PC-3 (cell line): ENCODE results near the gene LDHAL6B. TPM values are rescaled to one million over a fixed set of nuclear protein-coding genes. Genes with fewer than 3 reads are reported as not detected.

Experiments used
- ATAC-seq: fragments of 200-7000 bp; cut with Tn5 transposase; 2 replicates; pipeline ENCODE4 v1.9.1; 2020; ENCODE audit warnings: mild to moderate bottlenecking, moderate library complexity
- BruUV-seq: library from RNA; stranded (reverse); fragments of 400-500 nt; replicated peaks from 2 replicates; lab custom pipeline; 2021; lab: Mats Ljungman, UMichigan
- CTCF ChIA-PET: fragments of 300-600 bp; sonication (Branson Sonifier 250); formaldehyde crosslinking; loops from one replicate; lab custom pipeline; 2022; ENCODE audit warnings: antibody characterized with exemption; lab: Charles Lee
- POLR2A ChIA-PET: fragments of 300-600 bp; sonication (Branson Sonifier 250); formaldehyde crosslinking; loops from one replicate; lab custom pipeline; 2022; ENCODE audit warnings: antibody characterized with exemption; ENCODE audit not compliant: unreplicated experiment; lab: Charles Lee
- DNase-seq: peaks from one replicate; pipeline ENCODE4 v3.0.0-alpha.2; 2015
- H2AFZ ChIP-seq: fragments of 300-600 bp; sonication (generic); 2 replicates; pipeline ENCODE4 v1.6.0; 2016; ENCODE audit warnings: antibody characterized with exemption, low read length
- H3F3A ChIP-seq: fragments of 300-600 bp; sonication (generic); one replicate; pipeline ENCODE4 v1.6.0; 2017; ENCODE audit warnings: antibody characterized with exemption, low read length, control low read depth, mild to moderate bottlenecking; ENCODE audit not compliant: unreplicated experiment
- H3K27ac ChIP-seq: fragments of 300-600 bp; sonication (generic); 2 replicates; pipeline ENCODE4 v1.5.1; 2016; ENCODE audit warnings: mild to moderate bottlenecking, low read length
- H3K27me3 ChIP-seq: fragments of 300-600 bp; sonication (generic); 2 replicates; pipeline ENCODE4 v1.6.1; 2016; ENCODE audit warnings: low read length, mixed read lengths
- H3K36me3 ChIP-seq: fragments of 300-600 bp; sonication (generic); 2 replicates; pipeline ENCODE4 v1.6.1; 2016; ENCODE audit warnings: low read depth, mixed run types, low read length, mixed read lengths
- H3K4me1 ChIP-seq: fragments of 300-600 bp; sonication (generic); 2 replicates; pipeline ENCODE4 v1.5.1; 2016; ENCODE audit warnings: low read length; ENCODE audit not compliant: insufficient read depth
- H3K4me2 ChIP-seq: fragments of 300-600 bp; sonication (generic); 2 replicates; pipeline ENCODE4 v1.6.0; 2016; ENCODE audit warnings: low read length
- H3K4me3 ChIP-seq: fragments of 300-600 bp; sonication (generic); 2 replicates; pipeline ENCODE4 v1.5.1; 2016; ENCODE audit warnings: mild to moderate bottlenecking, low read length, mixed read lengths
- H3K79me2 ChIP-seq: fragments of 300-600 bp; sonication (generic); 2 replicates; pipeline ENCODE4 v1.6.1; 2017; ENCODE audit warnings: low read length, mixed read lengths
- H3K9ac ChIP-seq: fragments of 300-600 bp; sonication (generic); 2 replicates; pipeline ENCODE4 v1.6.0; 2016; ENCODE audit warnings: mild to moderate bottlenecking, low read length
- H3K9me2 ChIP-seq: fragments of 300-600 bp; sonication (generic); replicated peaks from 2 replicates; pipeline ENCODE4 v1.6.1; 2016; ENCODE audit warnings: mixed run types, low read length, mixed read lengths
- H3K9me3 ChIP-seq: fragments of 300-600 bp; sonication (generic); 2 replicates; pipeline ENCODE4 v1.6.1; 2016; ENCODE audit warnings: low read length, mixed read lengths
- H4K20me1 ChIP-seq: fragments of 300-600 bp; sonication (generic); 2 replicates; pipeline ENCODE4 v1.6.1; 2016; ENCODE audit warnings: low read length, mixed read lengths
- EZH2 ChIP-seq: fragments of 300-600 bp; sonication (generic); IDR thresholded peaks from one replicate; pipeline ENCODE4 v1.6.1; 2017; ENCODE audit warnings: antibody characterized with exemption, mild to moderate bottlenecking, low read length; ENCODE audit not compliant: unreplicated experiment
- EZH2phosphoT487 ChIP-seq: fragments of 300-600 bp; sonication (generic); IDR thresholded peaks from 2 replicates; pipeline ENCODE4 v1.6.1; 2018; ENCODE audit warnings: mild to moderate bottlenecking, antibody characterized with exemption, low read length, borderline replicate concordance
- intact Hi-C: fragments of 100-400 bp; cut with micrococcal nuclease; formaldehyde crosslinking; loops from 2 replicates; pipeline ENCODE4 v1.9.0; 2023
- total RNA-seq: library from RNA; depleted of rRNA; stranded (reverse); fragments of >200 nt; gene quantifications from 2 replicates; pipeline ENCODE4 v1.2.3, GENCODE V29; 2014
- TF ChIP-seq, protein P1 (sequence below): fragments of 300-600 bp; sonication (generic); conservative IDR thresholded peaks from 2 replicates; pipeline ENCODE4 v1.5.1; 2017; ENCODE audit warnings: antibody characterized with exemption, low read depth, mild to moderate bottlenecking, low read length

Gene LDHAL6B
- total RNA-seq, 1 experiment from 2014 or later, result not detected

DNA sequence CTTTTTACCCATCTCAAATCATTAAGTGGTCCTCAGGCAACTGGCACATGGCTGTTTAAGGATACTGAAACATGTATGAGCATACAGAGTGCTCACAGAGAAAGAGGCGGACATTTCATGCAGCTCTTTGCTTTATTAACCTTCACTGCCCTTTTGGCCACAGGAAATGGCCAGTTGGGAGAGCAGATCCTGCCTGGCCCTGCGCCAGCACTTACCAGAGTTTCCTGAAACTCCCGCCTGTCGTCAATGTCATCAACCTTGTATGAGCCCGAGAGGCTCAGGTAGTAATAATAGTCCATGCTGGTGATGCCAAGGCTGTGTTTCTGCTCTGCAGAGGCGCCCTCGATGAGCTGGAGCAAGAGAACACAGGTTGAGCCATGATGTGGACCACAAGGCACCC, 17.8 kb downstream of the LDHAL6B start:
- no peak overlapping the region for H3K27ac ChIP-seq
- H3F3A ChIP-seq, result no peaks in the 10 kb centered on the region
- H2AFZ ChIP-seq, result no peak overlapping the region
- peaks cover 9% of the 10 kb centered on the region for H3K4me1 ChIP-seq
- no peak overlapping the region for H3K4me2 ChIP-seq
- H3K9ac ChIP-seq, result no peak overlapping the region
- no peaks in the 10 kb centered on the region for H3K79me2 ChIP-seq
- no peaks in the 10 kb centered on the region for H4K20me1 ChIP-seq
- H3K36me3 ChIP-seq, result peaks cover 42% of the 10 kb centered on the region
- H3K4me3 ChIP-seq, result no peak overlapping the region
- DNase-seq (no peak), ATAC-seq (no peak)
- ChIA-PET CTCF (no interaction called here), POLR2A (no interaction called here)
- no TSS peak for BruUV-seq
- TF ChIP-seq EZH2phosphoT487 (no peak), EZH2 (no peak)
- TF ChIP-seq, protein P1, sequence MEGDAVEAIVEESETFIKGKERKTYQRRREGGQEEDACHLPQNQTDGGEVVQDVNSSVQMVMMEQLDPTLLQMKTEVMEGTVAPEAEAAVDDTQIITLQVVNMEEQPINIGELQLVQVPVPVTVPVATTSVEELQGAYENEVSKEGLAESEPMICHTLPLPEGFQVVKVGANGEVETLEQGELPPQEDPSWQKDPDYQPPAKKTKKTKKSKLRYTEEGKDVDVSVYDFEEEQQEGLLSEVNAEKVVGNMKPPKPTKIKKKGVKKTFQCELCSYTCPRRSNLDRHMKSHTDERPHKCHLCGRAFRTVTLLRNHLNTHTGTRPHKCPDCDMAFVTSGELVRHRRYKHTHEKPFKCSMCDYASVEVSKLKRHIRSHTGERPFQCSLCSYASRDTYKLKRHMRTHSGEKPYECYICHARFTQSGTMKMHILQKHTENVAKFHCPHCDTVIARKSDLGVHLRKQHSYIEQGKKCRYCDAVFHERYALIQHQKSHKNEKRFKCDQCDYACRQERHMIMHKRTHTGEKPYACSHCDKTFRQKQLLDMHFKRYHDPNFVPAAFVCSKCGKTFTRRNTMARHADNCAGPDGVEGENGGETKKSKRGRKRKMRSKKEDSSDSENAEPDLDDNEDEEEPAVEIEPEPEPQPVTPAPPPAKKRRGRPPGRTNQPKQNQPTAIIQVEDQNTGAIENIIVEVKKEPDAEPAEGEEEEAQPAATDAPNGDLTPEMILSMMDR, result no peak
- no peaks in the 10 kb centered on the region for H3K9me3 ChIP-seq
- no peaks in the 10 kb centered on the region for H3K9me2 ChIP-seq
- intact Hi-C loops, result no loop called here
- no peaks in the 10 kb centered on the region for H3K27me3 ChIP-seq

DNA sequence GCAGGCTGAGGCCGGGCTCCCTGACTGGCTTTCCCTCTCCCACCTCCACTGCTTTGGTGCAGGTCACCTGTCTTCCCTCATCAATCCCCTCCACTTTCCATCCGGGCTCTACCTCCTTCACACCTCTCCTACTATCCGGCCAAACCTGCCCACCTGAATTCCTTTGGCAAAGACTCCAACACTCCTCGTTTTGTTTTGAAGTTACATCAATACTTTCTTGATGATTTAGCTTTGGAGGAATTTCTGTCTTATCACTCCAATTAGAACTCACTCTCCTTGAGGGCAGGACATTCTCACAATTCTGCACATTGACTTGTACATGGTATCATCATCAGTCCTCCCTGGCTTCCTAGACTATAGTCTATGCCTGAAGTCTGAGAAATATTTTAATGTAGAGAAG, 20.4 kb downstream of the LDHAL6B start:
- POLR2A ChIA-PET, result interaction anchor here (0.6 kb wide), 1 partner anchor 129 kb away, joined by 4 read pairs; no protein-coding TSS in a partner anchor

DNA sequence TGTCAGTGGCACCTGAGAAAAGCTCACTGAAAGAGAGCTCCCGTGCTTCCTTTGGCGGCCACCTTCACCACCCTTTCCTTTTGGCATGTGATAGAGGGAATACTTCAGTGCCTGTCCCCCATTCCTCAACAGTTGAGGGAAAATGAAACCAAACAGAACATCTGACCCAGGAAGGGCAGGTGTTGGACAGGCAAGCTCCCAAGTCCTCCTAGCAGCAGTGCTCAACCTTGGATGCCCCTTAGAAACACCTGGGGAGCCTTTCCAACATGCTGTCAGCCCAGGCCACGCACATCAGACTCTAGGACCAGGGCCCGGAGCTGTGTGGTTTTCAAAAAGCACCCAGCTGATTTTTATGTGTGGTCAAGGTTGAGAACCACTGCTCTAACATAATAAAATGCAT, 22.4 kb downstream of the LDHAL6B start:
- Histone ChIP-seq H3K4me2 (no peak overlapping the region), H3K4me1 (no peaks in the 10 kb centered on the region), H3K4me3 (no peak overlapping the region), H3K9me2 (no peaks in the 10 kb centered on the region), H4K20me1 (no peaks in the 10 kb centered on the region), H3K79me2 (no peaks in the 10 kb centered on the region), H3K36me3 (peaks cover 24% of the 10 kb centered on the region), H3K27me3 (no peaks in the 10 kb centered on the region), H2AFZ (no peak overlapping the region), H3K9me3 (no peaks in the 10 kb centered on the region), H3F3A (no peaks in the 10 kb centered on the region), H3K27ac (no peak overlapping the region), H3K9ac (no peak overlapping the region)
- intact Hi-C loops, result no loop called here
- no TSS peak for BruUV-seq
- TF ChIP-seq EZH2 (no peak), EZH2phosphoT487 (no peak)
- TF ChIP-seq, protein P1, result no peak
- ATAC-seq (no peak), DNase-seq (no peak)
- CTCF ChIA-PET, result no interaction called here
- POLR2A ChIA-PET, result no interaction called here

More for the DNA sequence above, 20.4 kb downstream of the LDHAL6B start:
- Histone ChIP-seq H3K9me2 (no peaks in the 10 kb centered on the region), H3K79me2 (no peaks in the 10 kb centered on the region), H3K4me2 (no peak overlapping the region), H3K4me1 (peaks cover 8% of the 10 kb centered on the region), H2AFZ (no peak overlapping the region), H3K27me3 (no peaks in the 10 kb centered on the region), H3K4me3 (no peak overlapping the region), H3K36me3 (peaks cover 38% of the 10 kb centered on the region), H4K20me1 (no peaks in the 10 kb centered on the region), H3F3A (no peaks in the 10 kb centered on the region), H3K9ac (no peak overlapping the region), H3K9me3 (no peaks in the 10 kb centered on the region), H3K27ac (no peak overlapping the region)
- intact Hi-C loops, result no loop called here
- CTCF ChIA-PET, result no interaction called here
- ATAC-seq (no peak), DNase-seq (no peak)
- TF ChIP-seq, protein P1, result no peak
- TF ChIP-seq EZH2 (no peak), EZH2phosphoT487 (no peak)
- BruUV-seq, result no TSS peak
